ENCODE data around the gene FURIN.

Gene FURIN

GRCh38 chr15:90901175-90902039, 33.0 kb downstream of the FURIN start:
- in situ Hi-C loops (cut with HindIII; ENCODE audit: low pct_ligation_motif_present, low sequenced_read_pairs): no loop called here
- Histone ChIP-seq H3K27ac (no peak overlapping the region), H3K4me3 (ENCODE audit: low read depth, low read length) (peak overlapping the region; percentile 74), H3K27me3 (replicated peaks) (no peaks in the 10 kb centered on the region), H3K36me3 (replicated peaks) (peaks cover 2% of the 10 kb centered on the region)
- no peak for DNase-seq
- TF ChIP-seq CTCF (IDR thresholded peaks at IDR 0.05; ENCODE audit: low read depth, low read length, missing control alignments): no peak

- peak; percentile 87 for TF ChIP-seq CTCF (IDR thresholded peaks at IDR 0.05; ENCODE audit: low read depth, low read length, missing control alignments)
- peak overlapping the region; percentile 74 for H3K4me3 ChIP-seq (ENCODE audit: low read depth, low read length)
- in situ Hi-C loops (cut with HindIII; ENCODE audit: low pct_ligation_motif_present, low sequenced_read_pairs): no loop called here
- H3K36me3 ChIP-seq (replicated peaks): peaks cover 4% of the 10 kb centered on the region
- peak; percentile 54 for DNase-seq
- peak overlapping the region; percentile 15 for H3K27ac ChIP-seq
- no peaks in the 10 kb centered on the region for H3K27me3 ChIP-seq (replicated peaks)
Measured at GRCh38 chr15:90902040-90902839, 33.9 kb downstream of the FURIN start.

GRCh38 chr15:90902840-90903732, 34.7 kb downstream of the FURIN start, which contains the start of gene MAN2A2:
MAN2A2 (plus strand) TSS chr15:90903302; CDS start chr15:90904208, 906 bp downstream.
- no peak for TF ChIP-seq CTCF (IDR thresholded peaks at IDR 0.05; ENCODE audit: low read depth, low read length, missing control alignments)
- in situ Hi-C loops (cut with HindIII; ENCODE audit: low pct_ligation_motif_present, low sequenced_read_pairs): no loop called here
- Histone ChIP-seq H3K36me3 (replicated peaks) (peaks cover 4% of the 10 kb centered on the region), H3K27ac (peak within 1 kb of the TSS; percentile 15), H3K27me3 (replicated peaks) (no peaks in the 10 kb centered on the region), H3K4me3 (ENCODE audit: low read depth, low read length) (peak within 1 kb of the TSS; percentile 74)
- DNase-seq: no peak

GRCh38 chr15:90903733-90904536, 35.5 kb downstream of the FURIN start:
- Histone ChIP-seq H3K27me3 (replicated peaks) (no peaks in the 10 kb centered on the region), H3K4me3 (ENCODE audit: low read depth, low read length) (peak overlapping the region; percentile 69), H3K27ac (no peak overlapping the region), H3K36me3 (replicated peaks) (peaks cover 4% of the 10 kb centered on the region)
- DNase-seq: no peak
- peak; percentile 38 for TF ChIP-seq CTCF (IDR thresholded peaks at IDR 0.05; ENCODE audit: low read depth, low read length, missing control alignments)
- in situ Hi-C loops (cut with HindIII; ENCODE audit: low pct_ligation_motif_present, low sequenced_read_pairs): no loop called here

GRCh38 chr15:90904746-90905145, 36.4 kb downstream of the FURIN start:
- no peak for TF ChIP-seq CTCF (IDR thresholded peaks at IDR 0.05; ENCODE audit: low read depth, low read length, missing control alignments)
- Histone ChIP-seq H3K4me3 (ENCODE audit: low read depth, low read length) (no peak overlapping the region), H3K27me3 (replicated peaks) (no peaks in the 10 kb centered on the region), H3K36me3 (replicated peaks) (peaks cover 7% of the 10 kb centered on the region), H3K27ac (no peak overlapping the region)
- no peak for DNase-seq
- in situ Hi-C loops (cut with HindIII; ENCODE audit: low pct_ligation_motif_present, low sequenced_read_pairs): no loop called here
